H1 (cell line): ENCODE measurements around the gene CRLF3. TPM values are rescaled to one million over a fixed set of nuclear protein-coding genes. Genes with fewer than 3 reads are reported as not detected.
"Not testable (repeated sequence)": the region's sequence is repeated elsewhere in the genome, so short reads cannot be mapped to it uniquely, and the experiment has no call there.

Experiments
- CTCF ChIA-PET: fragments of 300-600 bp; sonication (Branson Sonifier 250); formaldehyde crosslinking; loops from one replicate; lab custom pipeline; 2021; ENCODE audit not compliant: partially characterized antibody; lab: Charles Lee
- POLR2A ChIA-PET: fragments of 300-600 bp; sonication (Branson Sonifier 250); formaldehyde crosslinking; loops from one replicate; lab custom pipeline; 2021; ENCODE audit warnings: inconsistent platforms; ENCODE audit not compliant: partially characterized antibody; lab: Charles Lee
- DNase-seq, 2 experiments: peaks; one replicate each; pipeline versions ENCODE4 v3.0.0 to v3.0.0-alpha.2; 2010 to 2022; ENCODE audit warnings: low spot score in 2 of 2, low read depth in 1 of 2, mixed read lengths in 1 of 2
- FAIRE-seq: peaks from 2 replicates; lab custom pipeline; 2011; peaks lifted over from hg19 to GRCh38; lab: Jason Lieb, UNC
- H2AFZ ChIP-seq: 2 replicates; pipeline ENCODE4 v1.8.1; 2012; ENCODE audit warnings: low read length, inconsistent platforms
- H2AK5ac ChIP-seq: 2 replicates; pipeline ENCODE4 v1.6.1; 2013; ENCODE audit warnings: low read depth, low read length
- H2BK120ac ChIP-seq: replicated peaks from 2 replicates; pipeline ENCODE3; 2013; ENCODE audit warnings: low read depth, low read length, inconsistent platforms
- H2BK12ac ChIP-seq: 2 replicates; pipeline ENCODE4 v1.6.1; 2013; ENCODE audit warnings: low read depth, low read length
- H2BK15ac ChIP-seq: 2 replicates; pipeline ENCODE4 v1.6.1; 2013; ENCODE audit warnings: low read length
- H2BK20ac ChIP-seq: 2 replicates; pipeline ENCODE4 v1.6.1; 2013; ENCODE audit warnings: low read length
- H2BK5ac ChIP-seq: 2 replicates; pipeline ENCODE4 v1.6.1; 2013; ENCODE audit warnings: low read depth, low read length
- H3K14ac ChIP-seq: 2 replicates; pipeline ENCODE4 v1.6.1; 2013; ENCODE audit warnings: inconsistent platforms; ENCODE audit not compliant: insufficient read length
- H3K18ac ChIP-seq: 2 replicates; pipeline ENCODE4 v1.6.1; 2013; ENCODE audit warnings: low read length; ENCODE audit errors: extremely low read depth
- H3K23ac ChIP-seq: 2 replicates; pipeline ENCODE4 v1.6.1; 2013; ENCODE audit warnings: inconsistent platforms; ENCODE audit not compliant: insufficient read length
- H3K23me2 ChIP-seq: 2 replicates; pipeline ENCODE4 v1.6.1; 2013; ENCODE audit warnings: low read depth, low read length
- H3K27ac ChIP-seq: 2 replicates; pipeline ENCODE4 v1.6.1; 2011; ENCODE audit warnings: low read depth, low read length, inconsistent platforms
- H3K27me3 ChIP-seq, 4 experiments: replicated peaks in 1 of 4; 1 replicate in 1 of 4; 2 replicates in 3 of 4; pipeline versions ENCODE4 v1.6.1 to v1.8.1; 2011 to 2013; ENCODE audit warnings: low read length in 3 of 4, mild to moderate bottlenecking in 3 of 4, inconsistent platforms in 2 of 4, mixed read lengths in 2 of 4, moderate library complexity in 1 of 4; ENCODE audit not compliant: control insufficient read depth in 3 of 4, insufficient read depth in 3 of 4; ENCODE audit errors: extremely low read depth in 1 of 4
- H3K36me3 ChIP-seq, 4 experiments: 2 replicates each; pipeline versions ENCODE4 v1.6.1 to v1.8.1; 2011 to 2013; ENCODE audit warnings: mild to moderate bottlenecking in 4 of 4, low read length in 3 of 4, moderate library complexity in 2 of 4, control low read depth in 1 of 4, inconsistent platforms in 1 of 4; ENCODE audit not compliant: insufficient read depth in 4 of 4, control insufficient read depth in 2 of 4
- H3K4ac ChIP-seq: replicated peaks from 2 replicates; pipeline ENCODE3; 2013; ENCODE audit warnings: low read length, low read depth, mixed read lengths, inconsistent platforms; ENCODE audit not compliant: insufficient read length
- H3K4me1 ChIP-seq, 4 experiments: replicated peaks in 1 of 4; 1 replicate in 1 of 4; 2 replicates in 3 of 4; pipeline versions ENCODE4 v1.6.1 to v1.8.1; 2011 to 2013; ENCODE audit warnings: low read length in 3 of 4, inconsistent platforms in 2 of 4, mixed read lengths in 1 of 4; ENCODE audit not compliant: insufficient read depth in 4 of 4, control insufficient read depth in 3 of 4
- H3K4me2 ChIP-seq, 2 experiments: 2 replicates each; pipeline versions ENCODE4 v1.6.1 to v1.8.1; 2011 to 2013; ENCODE audit warnings: low read depth in 2 of 2, low read length in 2 of 2, control low read depth in 1 of 2, inconsistent platforms in 1 of 2, mild to moderate bottlenecking in 1 of 2; ENCODE audit not compliant: insufficient read depth in 1 of 2
- H3K4me3 ChIP-seq, 4 experiments: fragments of 200-600, 300-600 bp in 1 of 4; sonication (generic), shearing (Covaris generic), sonication (Bioruptor Twin) in 1 of 4; 2 replicates each; pipeline versions ENCODE4 v1.5.1 to v1.8.1; 2011 to 2016; ENCODE audit warnings: low read length in 4 of 4, low read depth in 3 of 4, control low read depth in 2 of 4, inconsistent platforms in 2 of 4, mild to moderate bottlenecking in 2 of 4, mixed read lengths in 1 of 4, moderate library complexity in 1 of 4; ENCODE audit not compliant: insufficient read depth in 2 of 4; ENCODE audit errors: extremely low read depth in 1 of 4
- H3K56ac ChIP-seq: replicated peaks from 2 replicates; pipeline ENCODE3; 2013; ENCODE audit warnings: low read depth, mild to moderate bottlenecking, mixed read lengths, low read length, inconsistent platforms; ENCODE audit not compliant: insufficient read length
- H3K79me1 ChIP-seq: 2 replicates; pipeline ENCODE4 v1.6.1; 2013; ENCODE audit warnings: low read depth, low read length, control low read depth
- H3K79me2 ChIP-seq, 2 experiments: 2 replicates each; pipeline versions ENCODE4 v1.6.1 to v1.8.1; 2012 to 2013; ENCODE audit warnings: low read length in 2 of 2, mild to moderate bottlenecking in 2 of 2, inconsistent platforms in 1 of 2; ENCODE audit not compliant: insufficient read depth in 2 of 2, control insufficient read depth in 1 of 2
- H3K9ac ChIP-seq, 4 experiments: replicated peaks in 1 of 4; 1 replicate in 1 of 4; 2 replicates in 3 of 4; pipeline versions ENCODE4 v1.6.1 to v1.8.1; 2011 to 2013; ENCODE audit warnings: low read depth in 3 of 4, low read length in 3 of 4, control low read depth in 2 of 4, mild to moderate bottlenecking in 2 of 4, moderate library complexity in 2 of 4, inconsistent platforms in 1 of 4; ENCODE audit errors: extremely low read depth in 1 of 4
- H3K9me3 ChIP-seq, 2 experiments: 2 replicates each; pipeline versions ENCODE4 v1.6.1 to v1.8.1; 2012 to 2013; ENCODE audit warnings: mild to moderate bottlenecking in 2 of 2, moderate library complexity in 2 of 2, control low read depth in 1 of 2, inconsistent platforms in 1 of 2, low read depth in 1 of 2, low read length in 1 of 2, mixed read lengths in 1 of 2; ENCODE audit not compliant: insufficient read depth in 2 of 2
- H4K20me1 ChIP-seq, 2 experiments: replicated peaks in 1 of 2; 2 replicates each; pipeline versions ENCODE3 to v1.8.1; 2011 to 2013; ENCODE audit warnings: inconsistent platforms in 2 of 2, low read length in 2 of 2, mild to moderate bottlenecking in 1 of 2; ENCODE audit not compliant: insufficient read depth in 2 of 2, control insufficient read depth in 1 of 2
- H4K5ac ChIP-seq: 2 replicates; pipeline ENCODE4 v1.6.1; 2013; ENCODE audit warnings: low read length, low read depth, mixed read lengths, inconsistent platforms; ENCODE audit not compliant: insufficient read length
- H4K8ac ChIP-seq: 2 replicates; pipeline ENCODE4 v1.8.0; 2013; ENCODE audit warnings: mild to moderate bottlenecking, moderate library complexity, low read length, inconsistent platforms; ENCODE audit not compliant: insufficient read depth; ENCODE audit errors: extremely low read depth
- H4K91ac ChIP-seq: replicated peaks from 2 replicates; pipeline ENCODE3; 2013; ENCODE audit warnings: low read length, mixed read lengths, inconsistent platforms; ENCODE audit not compliant: insufficient read length
- WGBS, 2 experiments: shearing (Covaris generic) in 1 of 2; methylation state at CpG; one replicate each; pipeline versions ENCODE4 v1.1.6 to v1.1.7; 2013 to 2015; ENCODE audit warnings: low lambda C conversion rate in 2 of 2, mixed read lengths in 2 of 2, inconsistent platforms in 1 of 2, low coverage in 1 of 2, missing lambda C conversion rate in 1 of 2; ENCODE audit not compliant: insufficient replicate concordance in 2 of 2, insufficient coverage in 1 of 2, insufficient read length in 1 of 2; ENCODE audit errors: extremely low coverage in 1 of 2, missing lambda C conversion rate in 1 of 2; 5-methylcytosine and 5-hydroxymethylcytosine counted together
- polyA plus RNA-seq, 7 experiments: library from polyadenylated mRNA; depleted of rRNA in 3 of 7; stranded (reverse) in 5 of 7; unstranded in 2 of 7; fragments of >200 nt in 5 of 7; fragments of 200-250 nt in 2 of 7; gene quantifications; 1 replicate in 5 of 7; 2 replicates in 1 of 7; 4 replicates in 1 of 7; pipeline versions ENCODE4 v1.2.1 to v1.2.3, GENCODE V29; 2011 to 2013; ENCODE audit warnings: missing spikeins in 2 of 7, mixed read lengths in 2 of 7
- total RNA-seq: library from RNA; stranded (reverse); fragmentation: NEBNext Ultra II Directional; extraction: Animal tissue kit (Norgen Biotek cat#: 25700); gene quantifications from 2 replicates; pipeline ENCODE4 v1.2.1, GENCODE V29; 2021

The CRLF3 gene
- total and polyA plus RNA-seq, 2 of the 8 experiments (the other 6 are each of a cell fraction or from before 2014, with no cell fraction given), result 12.7 to 22.7 TPM

DNA sequence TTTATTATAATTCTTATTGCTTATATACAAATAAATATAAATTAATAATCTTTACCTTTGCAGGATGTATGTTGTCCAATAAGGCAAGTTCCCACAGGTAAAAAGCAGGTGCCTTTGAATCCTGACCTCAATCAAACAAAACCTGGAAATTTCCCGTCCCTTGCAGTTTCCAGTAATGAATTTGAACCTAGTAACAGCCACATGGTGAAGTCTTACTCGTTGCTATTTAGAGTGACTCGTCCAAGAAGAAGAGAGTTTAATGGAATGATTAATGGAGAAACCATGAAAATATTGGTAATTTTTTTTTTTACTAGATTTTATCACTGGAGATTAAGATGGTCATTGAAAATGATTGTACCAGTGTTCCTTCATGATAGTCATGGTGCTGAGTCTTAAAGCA lies 55.7 kb downstream of the CRLF3 start:
- H3K79me1 ChIP-seq, H2BK12ac ChIP-seq, H2BK15ac ChIP-seq, H2AK5ac ChIP-seq, H3K18ac ChIP-seq, H3K56ac ChIP-seq, FAIRE-seq, H3K9ac ChIP-seq, H2BK20ac ChIP-seq, H2BK120ac ChIP-seq, H3K4me3 ChIP-seq, CTCF ChIA-PET, H4K8ac ChIP-seq, H4K20me1 ChIP-seq, H3K4me2 ChIP-seq, H3K9me3 ChIP-seq, H3K23me2 ChIP-seq, H2AFZ ChIP-seq, DNase-seq, H3K4ac ChIP-seq, H3K27me3 ChIP-seq, H3K14ac ChIP-seq, H3K27ac ChIP-seq, H4K5ac ChIP-seq, H3K4me1 ChIP-seq, POLR2A ChIA-PET, H3K23ac ChIP-seq, H4K91ac ChIP-seq, H2BK5ac ChIP-seq, H3K79me2 ChIP-seq: not testable (repeated sequence)
- 94% methylated on average over 3 of the region's 3 CpGs; no CpG with 5 or more reads in 1 of the 2 experiments for WGBS, 2 experiments
- peaks cover 0 to 60% (median 25%) of the 10 kb centered on the region in 4 experiments; a peak in 6 of 8 replicates for H3K36me3 ChIP-seq

DNA sequence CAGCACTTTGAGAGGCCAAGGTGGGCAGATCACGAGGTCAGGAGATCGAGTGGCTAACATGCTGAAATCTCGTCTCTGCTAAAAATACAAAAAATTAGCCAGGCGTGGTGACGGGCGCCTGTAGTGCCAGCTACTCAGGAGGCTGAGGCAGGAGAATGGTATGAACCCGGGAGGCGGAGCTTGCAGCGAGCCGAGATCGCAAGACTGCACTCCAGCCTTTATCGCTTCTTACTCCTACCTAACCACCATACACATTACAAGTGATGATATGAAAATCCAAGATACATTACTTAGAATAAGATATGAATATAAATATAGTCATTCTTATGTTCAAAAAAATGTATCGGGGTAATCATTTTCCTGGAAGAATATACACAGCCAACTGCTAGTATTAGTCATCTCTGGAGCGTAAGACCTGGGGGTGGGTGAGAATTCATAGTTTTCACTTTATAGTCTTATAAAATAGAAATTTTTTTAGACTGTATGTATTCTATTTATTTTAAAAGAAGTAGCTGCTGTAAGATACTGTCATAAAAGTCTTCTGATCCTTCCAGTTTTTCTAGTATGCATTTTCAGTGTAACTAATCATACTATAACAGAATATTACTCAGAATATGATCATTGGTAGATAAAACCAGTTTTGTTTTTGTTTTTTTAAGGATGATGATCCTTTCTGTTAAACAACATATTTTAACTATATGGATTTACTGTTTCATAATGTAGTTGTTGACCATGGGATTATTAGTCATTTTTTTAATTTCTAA lies 56.7 kb downstream of the CRLF3 start:
- H3K27me3 ChIP-seq, H2AFZ ChIP-seq, H3K23ac ChIP-seq, H4K20me1 ChIP-seq, CTCF ChIA-PET, H3K18ac ChIP-seq, H3K4ac ChIP-seq, H3K27ac ChIP-seq, H3K56ac ChIP-seq, H3K23me2 ChIP-seq, H4K91ac ChIP-seq, H3K79me2 ChIP-seq, H3K79me1 ChIP-seq, H2BK20ac ChIP-seq, H2BK5ac ChIP-seq, H3K9me3 ChIP-seq, FAIRE-seq, H2BK120ac ChIP-seq, DNase-seq, H2BK15ac ChIP-seq, H2BK12ac ChIP-seq, H4K8ac ChIP-seq, H3K4me3 ChIP-seq, H3K9ac ChIP-seq, H4K5ac ChIP-seq, POLR2A ChIA-PET, H2AK5ac ChIP-seq, H3K4me2 ChIP-seq, H3K4me1 ChIP-seq, H3K14ac ChIP-seq: not testable (repeated sequence)
- WGBS, 2 experiments, result 95% methylated on average over 14 of the region's 14 CpGs; no CpG with 5 or more reads in 1 of the 2 experiments
- peaks cover 0 to 68% (median 27%) of the 10 kb centered on the region in 4 experiments; a peak in 6 of 8 replicates for H3K36me3 ChIP-seq
